H1 (cell line): ENCODE measurements around the gene TMBIM4. TPM values are rescaled to one million over a fixed set of nuclear protein-coding genes. Genes with fewer than 3 reads are reported as not detected.

ENCODE experiments used
- GABPA ChIP-seq: IDR thresholded peaks from 2 replicates; pipeline ENCODE4 v1.6.1; 2011; ENCODE audit warnings: mild to moderate bottlenecking, low read length, moderate library complexity, borderline replicate concordance; ENCODE audit not compliant: insufficient read depth
- polyA plus RNA-seq, 7 experiments: library from polyadenylated mRNA; depleted of rRNA in 3 of 7; stranded (reverse) in 5 of 7; unstranded in 2 of 7; fragments of >200 nt in 5 of 7; fragments of 200-250 nt in 2 of 7; gene quantifications; 1 replicate in 5 of 7; 2 replicates in 1 of 7; 4 replicates in 1 of 7; pipeline versions ENCODE4 v1.2.1 to v1.2.3, GENCODE V29; 2011 to 2013; ENCODE audit warnings: missing spikeins in 2 of 7, mixed read lengths in 2 of 7
- total RNA-seq: library from RNA; stranded (reverse); fragmentation: NEBNext Ultra II Directional; extraction: Animal tissue kit (Norgen Biotek cat#: 25700); gene quantifications from 2 replicates; pipeline ENCODE4 v1.2.1, GENCODE V29; 2021
- TF ChIP-seq, protein P1 (sequence below): fragments of 300-600 bp; sonication (generic); IDR thresholded peaks from 2 replicates; pipeline ENCODE4 v1.7.1; 2012; ENCODE audit warnings: low read length, moderate library complexity, mild to moderate bottlenecking, inconsistent platforms; ENCODE audit not compliant: insufficient replicate concordance

The TMBIM4 gene
- total and polyA plus RNA-seq, 2 of the 8 experiments (the other 6 are each of a cell fraction or from before 2014, with no cell fraction given), result 12.8 to 46.6 TPM

DNA sequence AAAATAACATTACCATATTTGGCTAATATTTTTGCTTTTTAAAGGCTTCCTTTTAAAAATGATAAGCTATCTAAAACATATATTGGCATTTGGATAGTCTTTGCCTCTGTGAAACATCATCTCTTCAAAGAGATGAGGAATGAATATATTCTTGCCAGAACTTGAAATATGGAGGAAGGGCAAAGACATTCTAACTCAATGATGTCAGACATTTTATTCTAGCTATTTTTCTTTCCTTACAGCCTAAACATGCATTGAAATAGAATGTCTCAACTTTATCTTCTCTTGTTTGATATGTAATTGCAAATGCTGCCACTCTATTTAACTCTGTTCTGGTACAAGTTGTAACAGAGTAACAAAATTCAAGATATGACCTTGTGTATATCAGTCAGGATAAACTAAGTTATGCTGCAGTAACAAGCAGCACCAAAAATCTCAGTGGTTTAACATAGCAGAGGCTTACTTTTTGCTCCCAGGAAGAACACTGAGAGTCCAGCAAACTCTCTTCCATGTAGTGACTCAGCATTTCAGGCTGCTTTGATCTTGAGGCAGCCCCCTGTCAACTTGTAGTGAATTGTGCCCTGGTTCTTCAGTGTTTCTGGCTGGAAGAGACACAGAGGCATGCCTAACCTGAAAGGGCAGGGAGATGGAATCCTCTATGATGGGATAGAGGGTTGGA is 30.2 kb upstream of the TMBIM4 start (continued):
- TF ChIP-seq, protein P1, sequence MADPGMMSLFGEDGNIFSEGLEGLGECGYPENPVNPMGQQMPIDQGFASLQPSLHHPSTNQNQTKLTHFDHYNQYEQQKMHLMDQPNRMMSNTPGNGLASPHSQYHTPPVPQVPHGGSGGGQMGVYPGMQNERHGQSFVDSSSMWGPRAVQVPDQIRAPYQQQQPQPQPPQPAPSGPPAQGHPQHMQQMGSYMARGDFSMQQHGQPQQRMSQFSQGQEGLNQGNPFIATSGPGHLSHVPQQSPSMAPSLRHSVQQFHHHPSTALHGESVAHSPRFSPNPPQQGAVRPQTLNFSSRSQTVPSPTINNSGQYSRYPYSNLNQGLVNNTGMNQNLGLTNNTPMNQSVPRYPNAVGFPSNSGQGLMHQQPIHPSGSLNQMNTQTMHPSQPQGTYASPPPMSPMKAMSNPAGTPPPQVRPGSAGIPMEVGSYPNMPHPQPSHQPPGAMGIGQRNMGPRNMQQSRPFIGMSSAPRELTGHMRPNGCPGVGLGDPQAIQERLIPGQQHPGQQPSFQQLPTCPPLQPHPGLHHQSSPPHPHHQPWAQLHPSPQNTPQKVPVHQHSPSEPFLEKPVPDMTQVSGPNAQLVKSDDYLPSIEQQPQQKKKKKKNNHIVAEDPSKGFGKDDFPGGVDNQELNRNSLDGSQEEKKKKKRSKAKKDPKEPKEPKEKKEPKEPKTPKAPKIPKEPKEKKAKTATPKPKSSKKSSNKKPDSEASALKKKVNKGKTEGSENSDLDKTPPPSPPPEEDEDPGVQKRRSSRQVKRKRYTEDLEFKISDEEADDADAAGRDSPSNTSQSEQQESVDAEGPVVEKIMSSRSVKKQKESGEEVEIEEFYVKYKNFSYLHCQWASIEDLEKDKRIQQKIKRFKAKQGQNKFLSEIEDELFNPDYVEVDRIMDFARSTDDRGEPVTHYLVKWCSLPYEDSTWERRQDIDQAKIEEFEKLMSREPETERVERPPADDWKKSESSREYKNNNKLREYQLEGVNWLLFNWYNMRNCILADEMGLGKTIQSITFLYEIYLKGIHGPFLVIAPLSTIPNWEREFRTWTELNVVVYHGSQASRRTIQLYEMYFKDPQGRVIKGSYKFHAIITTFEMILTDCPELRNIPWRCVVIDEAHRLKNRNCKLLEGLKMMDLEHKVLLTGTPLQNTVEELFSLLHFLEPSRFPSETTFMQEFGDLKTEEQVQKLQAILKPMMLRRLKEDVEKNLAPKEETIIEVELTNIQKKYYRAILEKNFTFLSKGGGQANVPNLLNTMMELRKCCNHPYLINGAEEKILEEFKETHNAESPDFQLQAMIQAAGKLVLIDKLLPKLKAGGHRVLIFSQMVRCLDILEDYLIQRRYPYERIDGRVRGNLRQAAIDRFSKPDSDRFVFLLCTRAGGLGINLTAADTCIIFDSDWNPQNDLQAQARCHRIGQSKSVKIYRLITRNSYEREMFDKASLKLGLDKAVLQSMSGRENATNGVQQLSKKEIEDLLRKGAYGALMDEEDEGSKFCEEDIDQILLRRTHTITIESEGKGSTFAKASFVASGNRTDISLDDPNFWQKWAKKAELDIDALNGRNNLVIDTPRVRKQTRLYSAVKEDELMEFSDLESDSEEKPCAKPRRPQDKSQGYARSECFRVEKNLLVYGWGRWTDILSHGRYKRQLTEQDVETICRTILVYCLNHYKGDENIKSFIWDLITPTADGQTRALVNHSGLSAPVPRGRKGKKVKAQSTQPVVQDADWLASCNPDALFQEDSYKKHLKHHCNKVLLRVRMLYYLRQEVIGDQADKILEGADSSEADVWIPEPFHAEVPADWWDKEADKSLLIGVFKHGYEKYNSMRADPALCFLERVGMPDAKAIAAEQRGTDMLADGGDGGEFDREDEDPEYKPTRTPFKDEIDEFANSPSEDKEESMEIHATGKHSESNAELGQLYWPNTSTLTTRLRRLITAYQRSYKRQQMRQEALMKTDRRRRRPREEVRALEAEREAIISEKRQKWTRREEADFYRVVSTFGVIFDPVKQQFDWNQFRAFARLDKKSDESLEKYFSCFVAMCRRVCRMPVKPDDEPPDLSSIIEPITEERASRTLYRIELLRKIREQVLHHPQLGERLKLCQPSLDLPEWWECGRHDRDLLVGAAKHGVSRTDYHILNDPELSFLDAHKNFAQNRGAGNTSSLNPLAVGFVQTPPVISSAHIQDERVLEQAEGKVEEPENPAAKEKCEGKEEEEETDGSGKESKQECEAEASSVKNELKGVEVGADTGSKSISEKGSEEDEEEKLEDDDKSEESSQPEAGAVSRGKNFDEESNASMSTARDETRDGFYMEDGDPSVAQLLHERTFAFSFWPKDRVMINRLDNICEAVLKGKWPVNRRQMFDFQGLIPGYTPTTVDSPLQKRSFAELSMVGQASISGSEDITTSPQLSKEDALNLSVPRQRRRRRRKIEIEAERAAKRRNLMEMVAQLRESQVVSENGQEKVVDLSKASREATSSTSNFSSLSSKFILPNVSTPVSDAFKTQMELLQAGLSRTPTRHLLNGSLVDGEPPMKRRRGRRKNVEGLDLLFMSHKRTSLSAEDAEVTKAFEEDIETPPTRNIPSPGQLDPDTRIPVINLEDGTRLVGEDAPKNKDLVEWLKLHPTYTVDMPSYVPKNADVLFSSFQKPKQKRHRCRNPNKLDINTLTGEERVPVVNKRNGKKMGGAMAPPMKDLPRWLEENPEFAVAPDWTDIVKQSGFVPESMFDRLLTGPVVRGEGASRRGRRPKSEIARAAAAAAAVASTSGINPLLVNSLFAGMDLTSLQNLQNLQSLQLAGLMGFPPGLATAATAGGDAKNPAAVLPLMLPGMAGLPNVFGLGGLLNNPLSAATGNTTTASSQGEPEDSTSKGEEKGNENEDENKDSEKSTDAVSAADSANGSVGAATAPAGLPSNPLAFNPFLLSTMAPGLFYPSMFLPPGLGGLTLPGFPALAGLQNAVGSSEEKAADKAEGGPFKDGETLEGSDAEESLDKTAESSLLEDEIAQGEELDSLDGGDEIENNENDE, result no peak
- no peak for TF ChIP-seq GABPA
